ENCODE data around the gene ZNF185.

ZNF185 gene

DNA sequence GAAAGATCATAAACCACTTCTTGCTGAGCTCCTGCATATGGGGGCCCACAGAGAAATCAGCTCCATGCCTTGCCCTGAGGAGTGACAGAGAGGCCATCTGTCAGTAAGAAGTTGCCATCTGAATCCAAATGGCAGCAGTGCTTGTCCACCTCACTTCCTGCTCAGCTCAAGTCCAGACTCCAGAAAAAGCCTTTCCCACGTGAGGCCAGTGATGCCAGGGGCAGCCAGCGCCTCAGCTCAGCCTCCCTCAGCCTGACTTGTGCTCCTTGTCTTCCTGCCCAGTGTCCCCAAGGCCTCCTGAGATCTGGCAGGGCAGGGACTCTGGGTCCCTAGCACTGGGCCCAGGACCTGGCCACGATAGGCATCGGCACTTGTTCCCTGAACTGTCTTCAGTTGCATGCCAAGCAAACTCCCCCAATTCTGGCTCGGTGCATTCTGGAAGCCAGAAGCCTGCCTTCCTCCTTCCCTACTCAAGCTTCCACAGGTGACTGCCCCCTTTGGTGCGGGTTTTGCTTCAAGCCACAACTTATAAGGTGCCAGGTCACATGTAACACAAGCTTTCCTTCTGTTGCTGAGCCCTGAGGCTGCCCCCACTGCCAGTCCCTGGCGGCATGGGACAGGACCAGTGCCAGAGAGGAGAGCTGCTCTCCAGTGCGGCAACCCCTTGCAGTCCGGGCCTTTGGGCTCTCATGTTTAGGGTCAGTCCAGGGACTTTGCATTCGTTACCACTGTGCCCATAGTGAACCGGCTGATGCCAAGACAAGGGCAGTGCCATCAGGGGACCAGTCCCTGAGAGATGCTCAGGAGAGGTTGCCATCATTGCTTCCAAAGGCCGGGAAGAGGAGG, 2.2 kb downstream of the ZNF185 start:
- H3K4me3 ChIP-seq (replicated peaks in 1 of 2; ENCODE audit: low read depth in 2 of 2, low read length in 2 of 2), result no peak overlapping the region
- DNase-seq (ENCODE audit: low read depth in 2 of 2), result no peak
- TF ChIP-seq, protein P1, sequence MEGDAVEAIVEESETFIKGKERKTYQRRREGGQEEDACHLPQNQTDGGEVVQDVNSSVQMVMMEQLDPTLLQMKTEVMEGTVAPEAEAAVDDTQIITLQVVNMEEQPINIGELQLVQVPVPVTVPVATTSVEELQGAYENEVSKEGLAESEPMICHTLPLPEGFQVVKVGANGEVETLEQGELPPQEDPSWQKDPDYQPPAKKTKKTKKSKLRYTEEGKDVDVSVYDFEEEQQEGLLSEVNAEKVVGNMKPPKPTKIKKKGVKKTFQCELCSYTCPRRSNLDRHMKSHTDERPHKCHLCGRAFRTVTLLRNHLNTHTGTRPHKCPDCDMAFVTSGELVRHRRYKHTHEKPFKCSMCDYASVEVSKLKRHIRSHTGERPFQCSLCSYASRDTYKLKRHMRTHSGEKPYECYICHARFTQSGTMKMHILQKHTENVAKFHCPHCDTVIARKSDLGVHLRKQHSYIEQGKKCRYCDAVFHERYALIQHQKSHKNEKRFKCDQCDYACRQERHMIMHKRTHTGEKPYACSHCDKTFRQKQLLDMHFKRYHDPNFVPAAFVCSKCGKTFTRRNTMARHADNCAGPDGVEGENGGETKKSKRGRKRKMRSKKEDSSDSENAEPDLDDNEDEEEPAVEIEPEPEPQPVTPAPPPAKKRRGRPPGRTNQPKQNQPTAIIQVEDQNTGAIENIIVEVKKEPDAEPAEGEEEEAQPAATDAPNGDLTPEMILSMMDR (IDR thresholded peaks at IDR 0.05; ENCODE audit: low read depth, low read length), result no peak

DNA sequence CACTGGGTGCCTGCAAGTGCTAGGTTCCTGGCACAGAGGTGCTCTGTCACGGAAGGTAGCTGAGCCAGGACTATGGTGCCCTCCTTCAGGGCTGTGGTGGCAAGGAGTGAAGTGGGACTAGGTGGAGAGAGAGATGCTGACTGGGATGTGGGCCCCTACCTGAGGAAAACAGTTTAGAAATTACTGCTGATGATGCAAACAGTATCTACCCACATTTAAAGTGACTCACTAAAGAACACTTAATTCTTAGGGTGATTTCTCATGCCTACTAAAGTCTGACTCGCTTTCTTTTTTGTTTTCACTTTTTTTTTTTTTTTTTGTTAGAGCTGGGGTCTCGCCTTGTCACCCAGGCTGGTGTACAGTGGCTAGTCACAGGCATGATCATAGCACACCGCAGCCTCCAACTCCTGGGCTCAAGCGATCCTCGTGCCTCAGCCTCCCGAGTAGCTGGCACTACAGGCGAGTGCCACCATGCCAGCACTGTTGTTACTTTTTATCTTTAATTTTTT, 3.1 kb downstream of the ZNF185 start:
- no peak overlapping the region for H3K4me3 ChIP-seq (replicated peaks in 1 of 2; ENCODE audit: low read depth in 2 of 2, low read length in 2 of 2)
- TF ChIP-seq, protein P1 (IDR thresholded peaks at IDR 0.05; ENCODE audit: low read depth, low read length), result no peak
- DNase-seq (ENCODE audit: low read depth in 2 of 2), result no peak

DNA sequence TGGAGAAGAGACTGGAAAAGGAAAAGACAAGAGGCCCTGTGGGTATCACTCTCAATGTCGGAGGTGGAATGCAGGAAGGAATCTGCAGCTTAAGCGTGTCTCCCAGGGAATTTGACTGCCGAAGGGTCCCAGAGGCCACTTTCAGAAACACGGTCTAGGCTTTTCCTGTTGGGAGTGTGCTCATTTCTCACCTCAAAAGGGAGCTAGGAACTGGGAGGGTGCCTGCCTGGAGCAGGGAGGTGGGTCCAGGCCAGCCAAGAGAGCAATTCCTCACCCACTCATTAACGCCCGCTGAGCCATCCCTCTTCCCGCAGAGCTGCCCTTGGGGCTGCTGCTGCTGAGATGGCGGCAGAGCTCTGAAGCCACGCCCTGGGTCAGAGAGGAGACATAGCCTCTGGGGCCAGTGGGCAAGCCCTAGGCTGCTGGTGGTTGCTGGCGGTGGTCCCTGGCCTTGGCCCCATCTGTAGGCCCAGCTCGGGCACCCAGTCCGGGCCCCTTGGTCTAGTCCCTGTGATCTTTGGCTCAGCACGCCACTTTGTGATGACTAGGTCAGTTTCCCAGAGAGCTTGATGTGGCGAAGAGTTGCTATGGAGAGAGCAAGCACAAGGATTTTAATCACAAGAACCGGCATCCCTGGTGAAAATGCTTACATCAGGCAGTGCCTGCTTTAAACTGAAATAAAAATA, 4.1 kb downstream of the ZNF185 start:
- no peak overlapping the region for H3K4me3 ChIP-seq (replicated peaks in 1 of 2; ENCODE audit: low read depth in 2 of 2, low read length in 2 of 2)
- TF ChIP-seq, protein P1 (IDR thresholded peaks at IDR 0.05; ENCODE audit: low read depth, low read length), result no peak
- DNase-seq (ENCODE audit: low read depth in 2 of 2), result no peak

DNA sequence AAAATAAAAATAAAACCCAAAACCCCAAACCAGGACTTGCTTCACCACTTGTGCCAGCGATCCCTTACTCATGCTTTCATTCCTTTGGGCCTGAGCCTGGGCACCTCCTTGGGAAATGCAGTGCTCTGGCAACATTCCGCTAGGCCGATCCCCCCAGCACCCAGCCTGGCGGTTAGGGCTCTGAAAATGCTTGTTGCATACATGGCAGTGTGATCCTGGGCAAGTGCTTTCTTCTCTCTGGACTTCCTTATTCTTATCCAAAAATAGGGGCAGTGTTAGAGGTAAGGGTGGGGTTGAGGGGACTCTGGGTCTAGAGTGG, 4.6 kb downstream of the ZNF185 start:
- DNase-seq (ENCODE audit: low read depth in 2 of 2), result no peak
- TF ChIP-seq, protein P1 (IDR thresholded peaks at IDR 0.05; ENCODE audit: low read depth, low read length), result no peak
- no peak overlapping the region for H3K4me3 ChIP-seq (replicated peaks in 1 of 2; ENCODE audit: low read depth in 2 of 2, low read length in 2 of 2)

DNA sequence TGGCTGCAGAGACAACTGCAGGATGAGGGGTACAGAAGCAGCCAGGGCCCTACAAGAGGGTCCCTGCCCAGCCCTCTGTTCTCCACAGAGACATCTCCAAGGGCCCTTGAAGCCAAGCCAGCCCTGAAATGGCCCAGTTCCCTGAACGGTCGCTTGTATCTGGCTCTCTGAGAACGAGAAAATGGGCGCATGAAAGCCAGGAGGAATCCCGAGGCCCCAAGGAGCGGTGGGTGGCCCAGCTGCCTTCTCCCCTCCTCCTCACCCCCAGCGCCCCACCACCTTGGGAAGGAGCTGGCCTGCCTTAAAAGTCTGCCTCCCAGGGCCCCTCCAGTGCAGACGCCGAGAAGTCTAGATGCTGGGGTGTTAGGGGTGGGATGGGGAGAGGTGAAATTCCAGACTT, 5.7 kb downstream of the ZNF185 start:
- no peak for DNase-seq (ENCODE audit: low read depth in 2 of 2)
- TF ChIP-seq, protein P1 (IDR thresholded peaks at IDR 0.05; ENCODE audit: low read depth, low read length), result no peak
- no peak overlapping the region for H3K4me3 ChIP-seq (replicated peaks in 1 of 2; ENCODE audit: low read depth in 2 of 2, low read length in 2 of 2)

DNA sequence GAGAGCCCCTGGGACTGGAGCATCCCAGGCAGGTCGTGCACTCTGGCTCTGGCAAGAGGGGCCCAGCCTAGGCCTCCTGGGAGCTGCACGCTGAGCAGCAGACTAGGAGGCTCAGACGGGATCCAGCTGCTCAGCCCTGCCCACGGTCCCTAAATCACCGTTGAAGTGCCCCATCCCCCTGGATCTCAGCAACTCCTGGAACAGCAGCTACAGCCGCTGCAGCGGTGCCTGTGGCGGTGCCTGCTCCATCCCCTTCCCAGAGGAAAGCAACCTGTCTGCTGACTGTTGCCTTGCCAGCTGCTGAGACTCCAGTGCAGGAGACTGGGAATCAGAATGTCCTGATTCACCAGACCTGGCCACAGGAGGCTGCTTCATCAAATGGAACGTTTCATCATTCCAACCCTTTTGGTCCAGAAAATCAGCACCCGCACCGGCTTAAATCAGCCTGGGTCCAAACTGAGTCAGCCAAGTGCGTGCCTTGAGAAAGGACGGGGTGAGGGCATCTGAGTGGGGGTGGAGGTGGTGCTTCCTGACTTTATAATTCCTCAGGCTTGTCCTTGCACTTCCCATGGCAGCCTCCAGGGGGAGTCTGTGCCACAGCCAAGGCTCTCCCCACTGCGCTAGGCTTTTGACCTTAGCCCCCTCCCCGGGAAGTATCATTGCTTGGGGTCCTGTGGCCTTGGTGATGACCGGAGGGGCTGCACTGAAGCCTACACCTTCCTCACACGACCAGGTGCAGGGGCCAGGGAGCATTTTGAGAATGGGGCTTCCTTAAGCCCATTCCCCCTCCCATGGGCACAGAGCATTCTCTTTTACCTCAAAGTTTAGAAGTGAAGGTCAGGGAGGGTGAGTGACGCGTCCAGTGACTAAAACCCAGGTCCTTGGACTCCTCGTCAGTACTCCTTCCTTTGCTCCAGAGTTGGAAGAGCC, 6.5 kb downstream of the ZNF185 start:
- DNase-seq (ENCODE audit: low read depth in 2 of 2), result peak; percentile 58
- TF ChIP-seq, protein P1 (IDR thresholded peaks at IDR 0.05; ENCODE audit: low read depth, low read length), result peak; percentile 85
- no peak overlapping the region for H3K4me3 ChIP-seq (replicated peaks in 1 of 2; ENCODE audit: low read depth in 2 of 2, low read length in 2 of 2)

Data from cardiac fibroblast (primary cell).